RCC 7860 (cell line): ENCODE data around the gene CRYAA.
"Not testable (repeated sequence)": the region's sequence is repeated elsewhere in the genome, so short reads cannot be mapped to it uniquely, and the experiment has no call there.

Experiments
- DNase-seq: peaks from one replicate; pipeline ENCODE4 v3.0.0-alpha.2; 2015; ENCODE audit warnings: low spot score
- FAIRE-seq: peaks from 2 replicates; lab custom pipeline; 2012; peaks lifted over from hg19 to GRCh38; lab: Jason Lieb, UNC

CRYAA gene

GRCh38 chr21:43168708-43169107, at the start of gene CRYAA:
Gene CRYAA, plus strand, starts transcription at chr21:43169008. Its CDS starts 92 bp downstream, at chr21:43169100.
- FAIRE-seq, DNase-seq: not testable (repeated sequence)

GRCh38 chr21:43130094-43130493, 38.7 kb upstream of the CRYAA start:
- FAIRE-seq, DNase-seq: not testable (repeated sequence)

- FAIRE-seq, DNase-seq: not testable (repeated sequence)
Observed at GRCh38 chr21:43134520-43134919, 34.3 kb upstream of the CRYAA start.

- not testable (repeated sequence) for FAIRE-seq
Observed at GRCh38 chr21:43138944-43139343, 29.9 kb upstream of the CRYAA start.

GRCh38 chr21:43141407-43141806, 27.4 kb upstream of the CRYAA start:
- DNase-seq, FAIRE-seq: not testable (repeated sequence)

More at GRCh38 chr21:43138944-43139343, 29.9 kb upstream of the CRYAA start:
- not testable (repeated sequence) for DNase-seq

GRCh38 chr21:43146637-43147036, 22.2 kb upstream of the CRYAA start:
- not testable (repeated sequence) for DNase-seq, FAIRE-seq

- not testable (repeated sequence) for FAIRE-seq, DNase-seq
Observed at GRCh38 chr21:43147999-43148398, 20.8 kb upstream of the CRYAA start.

- FAIRE-seq = not testable (repeated sequence)
Observed at GRCh38 chr21:43149344-43149743, 19.5 kb upstream of the CRYAA start.

GRCh38 chr21:43153601-43154000, 15.2 kb upstream of the CRYAA start:
- not testable (repeated sequence) for FAIRE-seq, DNase-seq

More at GRCh38 chr21:43149344-43149743, 19.5 kb upstream of the CRYAA start:
- DNase-seq = not testable (repeated sequence)

GRCh38 chr21:43159279-43160175, 9.3 kb upstream of the CRYAA start:
- not testable (repeated sequence) for FAIRE-seq, DNase-seq

GRCh38 chr21:43161826-43162707, 6.7 kb upstream of the CRYAA start:
- DNase-seq = not testable (repeated sequence)
- peak; percentile 20 for FAIRE-seq

- FAIRE-seq = peak; percentile 93
- DNase-seq = not testable (repeated sequence)
Observed at GRCh38 chr21:43162708-43163205, 6.1 kb upstream of the CRYAA start.

GRCh38 chr21:43164823-43165222, 4.0 kb upstream of the CRYAA start:
- DNase-seq, FAIRE-seq: not testable (repeated sequence)

- not testable (repeated sequence) for DNase-seq, FAIRE-seq
Observed at GRCh38 chr21:43165734-43166133, 3.1 kb upstream of the CRYAA start.

- DNase-seq, FAIRE-seq: not testable (repeated sequence)
Observed at GRCh38 chr21:43169230-43169886, 550 bp downstream of the CRYAA start.

- DNase-seq, FAIRE-seq: not testable (repeated sequence)
Observed at GRCh38 chr21:43169891-43170290, 1.1 kb downstream of the CRYAA start.

- not testable (repeated sequence) for FAIRE-seq, DNase-seq
Observed at GRCh38 chr21:43172812-43173211, 4.0 kb downstream of the CRYAA start.

- FAIRE-seq, DNase-seq: not testable (repeated sequence)
Observed at GRCh38 chr21:43173438-43173837, 4.6 kb downstream of the CRYAA start.

GRCh38 chr21:43173930-43174329, 5.1 kb downstream of the CRYAA start:
- FAIRE-seq, DNase-seq: not testable (repeated sequence)

GRCh38 chr21:43174998-43175397, 6.2 kb downstream of the CRYAA start:
- DNase-seq, FAIRE-seq: not testable (repeated sequence)
